OCI-LY1 (cell line): Measurements from ENCODE around the gene S1PR1.

Experiments
- H2AFZ ChIP-seq: fragments of 200-600 bp; sonication (generic), shearing (Covaris generic); 2 replicates; pipeline ENCODE4 v1.6.0; 2014; ENCODE audit warnings: antibody characterized with exemption, mild to moderate bottlenecking, low read length
- H3F3A ChIP-seq: fragments of 200-600 bp; sonication (generic), shearing (Covaris generic); 2 replicates; pipeline ENCODE4 v1.6.0; 2014; ENCODE audit warnings: mild to moderate bottlenecking, antibody characterized with exemption, low read length, moderate library complexity; ENCODE audit not compliant: insufficient read depth
- H3K27ac ChIP-seq: fragments of 200-600 bp; sonication (generic); 2 replicates; pipeline ENCODE4 v1.5.1; 2014; ENCODE audit warnings: low read length, mixed run types, mild to moderate bottlenecking, low read depth; ENCODE audit not compliant: poor library complexity, severe bottlenecking
- H3K27me3 ChIP-seq: fragments of 200-600 bp; sonication (generic); 2 replicates; pipeline ENCODE4 v1.6.0; 2014; ENCODE audit warnings: antibody characterized with exemption, mild to moderate bottlenecking, low read length, moderate library complexity; ENCODE audit not compliant: insufficient read depth
- H3K36me3 ChIP-seq: fragments of 200-600 bp; sonication (generic); 2 replicates; pipeline ENCODE4 v1.6.1; 2014; ENCODE audit warnings: mild to moderate bottlenecking, antibody characterized with exemption, low read length, moderate library complexity, mixed read lengths; ENCODE audit not compliant: insufficient read depth
- H3K4me1 ChIP-seq: fragments of 200-600 bp; sonication (generic); 2 replicates; pipeline ENCODE4 v1.5.1; 2014; ENCODE audit warnings: mild to moderate bottlenecking, low read length, moderate library complexity; ENCODE audit not compliant: insufficient read depth, severe bottlenecking
- H3K4me2 ChIP-seq: fragments of 200-600 bp; sonication (generic), shearing (Covaris generic); 2 replicates; pipeline ENCODE4 v1.6.1; 2014; ENCODE audit warnings: low read length
- H3K4me3 ChIP-seq: fragments of 200-600 bp; sonication (generic); 2 replicates; pipeline ENCODE4 v1.5.1; 2014; ENCODE audit warnings: low read length, low read depth, mild to moderate bottlenecking, mixed read lengths; ENCODE audit not compliant: poor library complexity, severe bottlenecking
- H3K79me2 ChIP-seq: fragments of 200-600 bp; shearing (Covaris generic); 2 replicates; pipeline ENCODE4 v1.6.1; 2016; ENCODE audit warnings: mixed run types, low read length, mixed read lengths; ENCODE audit not compliant: insufficient read depth
- H3K9ac ChIP-seq: fragments of 200-600 bp; sonication (generic), shearing (Covaris generic); 2 replicates; pipeline ENCODE4 v1.6.1; 2014; ENCODE audit warnings: mild to moderate bottlenecking, low read length, mixed read lengths
- H3K9me2 ChIP-seq: fragments of 200-600 bp; sonication (generic), shearing (Covaris generic); 2 replicates; pipeline ENCODE4 v1.6.1; 2014; ENCODE audit warnings: low read depth, mild to moderate bottlenecking, low read length, mixed read lengths
- H3K9me3 ChIP-seq: fragments of 200-600 bp; shearing (Covaris generic); 2 replicates; pipeline ENCODE4 v1.6.1; 2014; ENCODE audit warnings: low read length, mixed read lengths
- H4K20me1 ChIP-seq: fragments of 200-600 bp; sonication (generic), shearing (Covaris generic); 2 replicates; pipeline ENCODE4 v1.6.0; 2016; ENCODE audit warnings: mild to moderate bottlenecking, low read length; ENCODE audit not compliant: insufficient read depth
- CTCF ChIP-seq: fragments of 200-600 bp; sonication (generic), shearing (Covaris generic); IDR thresholded peaks from 2 replicates; pipeline ENCODE4 v1.5.1; 2017; ENCODE audit warnings: mild to moderate bottlenecking, antibody characterized with exemption, low read length, moderate library complexity, mixed read lengths
- EZH2 ChIP-seq: fragments of 200-600 bp; sonication (generic), shearing (Covaris generic); IDR thresholded peaks from 2 replicates; pipeline ENCODE4 v1.8.0; 2017; ENCODE audit warnings: borderline replicate concordance, mixed run types, mild to moderate bottlenecking, antibody characterized with exemption, low read length, moderate library complexity, mixed read lengths

Gene S1PR1

GRCh38 chr1:101265684-101266083 is 28.9 kb downstream of the S1PR1 start:
- H3K36me3 ChIP-seq = no peaks in the 10 kb centered on the region
- no peaks in the 10 kb centered on the region for H4K20me1 ChIP-seq
- no peaks in the 10 kb centered on the region for H3K79me2 ChIP-seq
- no peak overlapping the region for H2AFZ ChIP-seq
- no peaks in the 10 kb centered on the region for H3K9me3 ChIP-seq
- H3F3A ChIP-seq = no peaks in the 10 kb centered on the region
- TF ChIP-seq CTCF = no peak
- TF ChIP-seq EZH2 = no peak
- H3K4me1 ChIP-seq = no peaks in the 10 kb centered on the region
- no peak overlapping the region for H3K9ac ChIP-seq
- H3K4me2 ChIP-seq = no peak overlapping the region
- no peaks in the 10 kb centered on the region for H3K9me2 ChIP-seq
- H3K27me3 ChIP-seq = no peaks in the 10 kb centered on the region
- no peak overlapping the region for H3K27ac ChIP-seq
- H3K4me3 ChIP-seq = no peak overlapping the region

- no peak overlapping the region for H3K9ac ChIP-seq
- no peak overlapping the region for H3K4me2 ChIP-seq
- no peaks in the 10 kb centered on the region for H3K9me3 ChIP-seq
- H3K9me2 ChIP-seq = no peaks in the 10 kb centered on the region
- no peaks in the 10 kb centered on the region for H3K36me3 ChIP-seq
- no peaks in the 10 kb centered on the region for H3K27me3 ChIP-seq
- H3K4me1 ChIP-seq = no peaks in the 10 kb centered on the region
- H3K27ac ChIP-seq = no peak overlapping the region
- no peak overlapping the region for H3K4me3 ChIP-seq
- no peaks in the 10 kb centered on the region for H3F3A ChIP-seq
- TF ChIP-seq EZH2 = no peak
- no peak for TF ChIP-seq CTCF
- H3K79me2 ChIP-seq = no peaks in the 10 kb centered on the region
- H4K20me1 ChIP-seq = no peaks in the 10 kb centered on the region
- no peak overlapping the region for H2AFZ ChIP-seq
Observed at GRCh38 chr1:101267082-101267481, 30.3 kb downstream of the S1PR1 start.

- H3K9ac ChIP-seq = no peak overlapping the region
- H3K9me2 ChIP-seq = no peaks in the 10 kb centered on the region
- H4K20me1 ChIP-seq = no peaks in the 10 kb centered on the region
- H3F3A ChIP-seq = no peaks in the 10 kb centered on the region
- no peaks in the 10 kb centered on the region for H3K9me3 ChIP-seq
- no peaks in the 10 kb centered on the region for H3K79me2 ChIP-seq
- no peak overlapping the region for H3K4me2 ChIP-seq
- H3K36me3 ChIP-seq = no peaks in the 10 kb centered on the region
- H3K27ac ChIP-seq = no peak overlapping the region
- no peak overlapping the region for H3K4me3 ChIP-seq
- no peaks in the 10 kb centered on the region for H3K4me1 ChIP-seq
- no peaks in the 10 kb centered on the region for H3K27me3 ChIP-seq
- TF ChIP-seq CTCF (no peak), EZH2 (no peak)
- H2AFZ ChIP-seq = no peak overlapping the region
Observed at GRCh38 chr1:101268893-101269292, 32.1 kb downstream of the S1PR1 start.
